Fibroblast of lung (primary cell): ENCODE measurements around the gene CTBP2. TPM values are rescaled to one million over a fixed set of nuclear protein-coding genes. Genes with fewer than 3 reads are reported as not detected.

Source experiments
- DNase-seq, 2 donors: peaks; one replicate each; pipeline versions ENCODE4 v3.0.0 to v3.0.0-alpha.2; 2010; ENCODE audit warnings: low read depth in 2 of 2
- H2AFZ ChIP-seq: 2 replicates; pipeline ENCODE4 v1.5.1; 2012; ENCODE audit warnings: low read length, control low read depth, inconsistent platforms
- H3K27ac ChIP-seq: 2 replicates; pipeline ENCODE4 v1.5.1; 2011; ENCODE audit warnings: low read length, control low read depth; ENCODE audit not compliant: insufficient read depth
- H3K27me3 ChIP-seq: 2 replicates; pipeline ENCODE4 v1.5.1; 2011; ENCODE audit warnings: mild to moderate bottlenecking, low read length; ENCODE audit not compliant: control insufficient read depth, insufficient read depth
- H3K36me3 ChIP-seq: 2 replicates; pipeline ENCODE4 v1.5.1; 2011; ENCODE audit warnings: low read length; ENCODE audit not compliant: control insufficient read depth, insufficient read depth
- H3K4me1 ChIP-seq: 2 replicates; pipeline ENCODE4 v1.5.1; 2011; ENCODE audit warnings: low read length; ENCODE audit not compliant: control insufficient read depth, insufficient read depth; ENCODE audit errors: extremely low read depth
- H3K4me2 ChIP-seq: 2 replicates; pipeline ENCODE4 v1.5.1; 2011; ENCODE audit warnings: low read length, control low read depth; ENCODE audit not compliant: insufficient read depth; ENCODE audit errors: extremely low read depth
- H3K4me3 ChIP-seq, 4 experiments: fragments of 200-600 bp in 1 of 4; sonication (generic) in 1 of 4; replicated peaks in 1 of 4; 2 replicates each; pipeline ENCODE4 v1.5.1; 2011 to 2016; ENCODE audit warnings: low read length in 4 of 4, low read depth in 3 of 4, mild to moderate bottlenecking in 3 of 4, control low read depth in 2 of 4, inconsistent platforms in 1 of 4, mixed read lengths in 1 of 4; ENCODE audit not compliant: insufficient read depth in 1 of 4; ENCODE audit errors: control extremely low read depth in 1 of 4
- H3K79me2 ChIP-seq: 2 replicates; pipeline ENCODE4 v1.5.1; 2012; ENCODE audit warnings: mild to moderate bottlenecking, low read length, inconsistent platforms; ENCODE audit not compliant: control insufficient read depth, insufficient read depth
- H3K9ac ChIP-seq: 2 replicates; pipeline ENCODE4 v1.5.1; 2011; ENCODE audit warnings: mild to moderate bottlenecking, low read length, control low read depth; ENCODE audit not compliant: insufficient read depth
- H3K9me3 ChIP-seq: 2 replicates; pipeline ENCODE4 v1.5.1; 2012; ENCODE audit warnings: low read depth, low read length; ENCODE audit not compliant: control insufficient read depth, insufficient read depth
- H4K20me1 ChIP-seq: 2 replicates; pipeline ENCODE4 v1.5.1; 2011; ENCODE audit warnings: low read length; ENCODE audit not compliant: control insufficient read depth, insufficient read depth; ENCODE audit errors: extremely low read depth
- EZH2 ChIP-seq: IDR thresholded peaks from 2 replicates; pipeline ENCODE4 v1.5.1; 2012; ENCODE audit warnings: low read length, control low read depth, mild to moderate bottlenecking; ENCODE audit errors: missing control alignments
- polyA plus RNA-seq, 2 donors: library from polyadenylated mRNA; depleted of rRNA in 1 of 2; stranded (reverse) in 1 of 2; unstranded in 1 of 2; fragments of >200 nt; gene quantifications; 2 replicates each; pipeline ENCODE4 v1.2.1, GENCODE V29; 2011 to 2012; ENCODE audit warnings: missing spikeins in 1 of 2
- total RNA-seq: library from RNA; depleted of rRNA; stranded (reverse); fragments of >200 nt; gene quantifications from 2 replicates; pipeline ENCODE4 v1.2.1, GENCODE V29; 2014
- TF ChIP-seq, protein P1 (sequence below), 2 donors: IDR thresholded peaks in 1 of 2; conservative IDR thresholded peaks in 1 of 2; 1 replicate in 1 of 2; 2 replicates in 1 of 2; pipeline ENCODE4 v1.5.1; 2011 to 2012; ENCODE audit warnings: low read length in 2 of 2, control low read depth in 1 of 2, inconsistent platforms in 1 of 2, low read depth in 1 of 2, mild to moderate bottlenecking in 1 of 2

Gene CTBP2
- total and polyA plus RNA-seq, 2 donors (not counting 1 experiment from before 2014, with no cell fraction given): 72.1 to 73.3 TPM

GRCh38 chr10:124977161-124977560 lies 183.2 kb downstream of the CTBP2 start:
- Histone ChIP-seq H3K9me3 (no peaks in the 10 kb centered on the region), H3K9ac (no peak overlapping the region), H3K79me2 (peaks cover 6% of the 10 kb centered on the region), H2AFZ (no peak overlapping the region), H3K4me2 (no peak overlapping the region), H3K4me1 (no peaks in the 10 kb centered on the region), H4K20me1 (no peaks in the 10 kb centered on the region), H3K4me3 (no peak overlapping the region), H3K27me3 (no peaks in the 10 kb centered on the region), H3K36me3 (peaks cover 7% of the 10 kb centered on the region), H3K27ac (no peak overlapping the region)
- DNase-seq: no peak
- TF ChIP-seq, protein P1, sequence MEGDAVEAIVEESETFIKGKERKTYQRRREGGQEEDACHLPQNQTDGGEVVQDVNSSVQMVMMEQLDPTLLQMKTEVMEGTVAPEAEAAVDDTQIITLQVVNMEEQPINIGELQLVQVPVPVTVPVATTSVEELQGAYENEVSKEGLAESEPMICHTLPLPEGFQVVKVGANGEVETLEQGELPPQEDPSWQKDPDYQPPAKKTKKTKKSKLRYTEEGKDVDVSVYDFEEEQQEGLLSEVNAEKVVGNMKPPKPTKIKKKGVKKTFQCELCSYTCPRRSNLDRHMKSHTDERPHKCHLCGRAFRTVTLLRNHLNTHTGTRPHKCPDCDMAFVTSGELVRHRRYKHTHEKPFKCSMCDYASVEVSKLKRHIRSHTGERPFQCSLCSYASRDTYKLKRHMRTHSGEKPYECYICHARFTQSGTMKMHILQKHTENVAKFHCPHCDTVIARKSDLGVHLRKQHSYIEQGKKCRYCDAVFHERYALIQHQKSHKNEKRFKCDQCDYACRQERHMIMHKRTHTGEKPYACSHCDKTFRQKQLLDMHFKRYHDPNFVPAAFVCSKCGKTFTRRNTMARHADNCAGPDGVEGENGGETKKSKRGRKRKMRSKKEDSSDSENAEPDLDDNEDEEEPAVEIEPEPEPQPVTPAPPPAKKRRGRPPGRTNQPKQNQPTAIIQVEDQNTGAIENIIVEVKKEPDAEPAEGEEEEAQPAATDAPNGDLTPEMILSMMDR (conservative IDR thresholded peaks at IDR 0.05 in 1 of 2, IDR thresholded peaks at IDR 0.05 in 1 of 2; ENCODE audit: low read depth in 1 of 2, low read length in 2 of 2): no peak
- no peak for TF ChIP-seq EZH2

GRCh38 chr10:124975977-124976514 lies 184.3 kb downstream of the CTBP2 start:
- Histone ChIP-seq H3K27me3 (no peaks in the 10 kb centered on the region), H4K20me1 (no peaks in the 10 kb centered on the region), H2AFZ (no peak overlapping the region), H3K79me2 (peaks cover 8% of the 10 kb centered on the region), H3K4me2 (no peak overlapping the region), H3K4me1 (no peaks in the 10 kb centered on the region), H3K4me3 (no peak overlapping the region), H3K27ac (no peak overlapping the region), H3K9me3 (no peaks in the 10 kb centered on the region), H3K36me3 (peaks cover 4% of the 10 kb centered on the region), H3K9ac (no peak overlapping the region)
- peak in 1 of 2 donors; percentile 71 for DNase-seq
- TF ChIP-seq, protein P1 (conservative IDR thresholded peaks at IDR 0.05 in 1 of 2, IDR thresholded peaks at IDR 0.05 in 1 of 2; ENCODE audit: low read depth in 1 of 2, low read length in 2 of 2): no peak
- TF ChIP-seq EZH2: no peak

- Histone ChIP-seq H3K36me3 (peaks cover 6% of the 10 kb centered on the region), H3K4me1 (peaks cover 6% of the 10 kb centered on the region), H4K20me1 (no peaks in the 10 kb centered on the region), H3K9me3 (no peaks in the 10 kb centered on the region), H3K27me3 (no peaks in the 10 kb centered on the region), H3K4me3 (no peak overlapping the region), H3K4me2 (no peak overlapping the region), H2AFZ (no peak overlapping the region), H3K79me2 (peaks cover 12% of the 10 kb centered on the region), H3K9ac (no peak overlapping the region), H3K27ac (no peak overlapping the region)
- DNase-seq: no peak
- TF ChIP-seq, protein P1 (conservative IDR thresholded peaks at IDR 0.05 in 1 of 2, IDR thresholded peaks at IDR 0.05 in 1 of 2; ENCODE audit: low read depth in 1 of 2, low read length in 2 of 2): no peak
- no peak for TF ChIP-seq EZH2
Observed at GRCh38 chr10:124974131-124974530, 186.2 kb downstream of the CTBP2 start.
